Small intestine (tissue), 7 donors: ENCODE results near the gene SAE1. TPM values are rescaled to one million over a fixed set of nuclear protein-coding genes. Genes with fewer than 3 reads are reported as not detected.

Experiments
- DNase-seq, 2 donors: peaks; one replicate each; pipeline versions ENCODE4 v3.0.0 to v3.0.0-alpha.2; 2013
- FAIRE-seq: peaks from 2 replicates; lab custom pipeline; 2012; peaks lifted over from hg19 to GRCh38; lab: Jason Lieb, UNC
- H3K27ac ChIP-seq, 3 donors: one replicate each; pipeline ENCODE4 v1.5.1; 2013; ENCODE audit warnings: low read length in 2 of 3, mild to moderate bottlenecking in 2 of 3, control low read depth in 1 of 3, inconsistent platforms in 1 of 3, low read depth in 1 of 3, moderate library complexity in 1 of 3
- H3K27me3 ChIP-seq, 3 donors: one replicate each; pipeline ENCODE4 v1.6.1; 2013; ENCODE audit warnings: low read length in 3 of 3, inconsistent platforms in 1 of 3; ENCODE audit not compliant: control insufficient read depth in 3 of 3, insufficient read depth in 3 of 3
- H3K36me3 ChIP-seq, 3 donors: one replicate each; pipeline ENCODE4 v1.6.1; 2013; ENCODE audit warnings: low read length in 3 of 3, inconsistent platforms in 1 of 3, low read depth in 1 of 3, mild to moderate bottlenecking in 1 of 3, moderate library complexity in 1 of 3; ENCODE audit not compliant: control insufficient read depth in 3 of 3, insufficient read depth in 2 of 3
- H3K4me1 ChIP-seq, 3 donors: one replicate each; pipeline ENCODE4 v1.6.1; 2013; ENCODE audit warnings: low read length in 2 of 3, inconsistent platforms in 1 of 3, low read depth in 1 of 3, mild to moderate bottlenecking in 1 of 3, moderate library complexity in 1 of 3; ENCODE audit not compliant: control insufficient read depth in 3 of 3, insufficient read depth in 2 of 3
- H3K4me3 ChIP-seq, 3 donors: one replicate each; pipeline ENCODE4 v1.5.1; 2013; ENCODE audit warnings: low read length in 3 of 3, control low read depth in 1 of 3, inconsistent platforms in 1 of 3, low read depth in 1 of 3, mild to moderate bottlenecking in 1 of 3, moderate library complexity in 1 of 3
- H3K9me3 ChIP-seq, 2 donors: one replicate each; pipeline ENCODE4 v1.6.1; 2013; ENCODE audit warnings: low read depth in 1 of 2, low read length in 1 of 2; ENCODE audit not compliant: control insufficient read depth in 2 of 2, insufficient read depth in 1 of 2
- WGBS, 3 donors: extraction: QIAGEN DNeasy Blood & Tissue Kit; methylation state at CpG; one replicate each; pipeline ENCODE4 v1.1.7; 2013; 5-methylcytosine and 5-hydroxymethylcytosine counted together
- polyA plus RNA-seq, 4 donors: library from polyadenylated mRNA; stranded (reverse) in 3 of 4; unstranded in 1 of 4; fragments of 200-250 nt in 3 of 4; fragments of 120-200 nt in 1 of 4; gene quantifications; one replicate each; pipeline versions ENCODE4 v1.2.1 to v1.2.3, GENCODE V29; 2013
- donor health status: healthy with polysubstance abuse.
- donor health status: control.
- donor health status: control.
- donor health status: Bipolar disorder and iron deficiency.
- donor health status: healthy.

Gene SAE1
- polyA plus RNA-seq, 4 donors = 28.6 to 77.5 (median 45.1) TPM

- Histone ChIP-seq H3K27me3 (no peaks in the 10 kb centered on the region), H3K4me3 (peak within 1 kb of the TSS; percentile 36 to 78 (median 44)), H3K27ac (peak within 1 kb of the TSS; percentile 52 to 99 (median 90)), H3K36me3 (peaks cover 1 to 30% (median 7%) of the 10 kb centered on the region in 3 donors), H3K4me1 (peaks cover 4 to 25% (median 7%) of the 10 kb centered on the region in 3 donors), H3K9me3 (no peaks in the 10 kb centered on the region)
- peak; percentile 95 to 97 for DNase-seq
- WGBS, 3 donors = 14% methylated on average over 43 to 60 of the region's 60 CpGs
- no peak for FAIRE-seq
These were observed 125.5 kb downstream of the SAE1 start, which contains the start of gene CCDC9 for GRCh38 chr19:47255879-47256692. CCDC9 (plus strand) TSS chr19:47256525; CDS start chr19:47258401, 1,876 bp downstream.

DNA sequence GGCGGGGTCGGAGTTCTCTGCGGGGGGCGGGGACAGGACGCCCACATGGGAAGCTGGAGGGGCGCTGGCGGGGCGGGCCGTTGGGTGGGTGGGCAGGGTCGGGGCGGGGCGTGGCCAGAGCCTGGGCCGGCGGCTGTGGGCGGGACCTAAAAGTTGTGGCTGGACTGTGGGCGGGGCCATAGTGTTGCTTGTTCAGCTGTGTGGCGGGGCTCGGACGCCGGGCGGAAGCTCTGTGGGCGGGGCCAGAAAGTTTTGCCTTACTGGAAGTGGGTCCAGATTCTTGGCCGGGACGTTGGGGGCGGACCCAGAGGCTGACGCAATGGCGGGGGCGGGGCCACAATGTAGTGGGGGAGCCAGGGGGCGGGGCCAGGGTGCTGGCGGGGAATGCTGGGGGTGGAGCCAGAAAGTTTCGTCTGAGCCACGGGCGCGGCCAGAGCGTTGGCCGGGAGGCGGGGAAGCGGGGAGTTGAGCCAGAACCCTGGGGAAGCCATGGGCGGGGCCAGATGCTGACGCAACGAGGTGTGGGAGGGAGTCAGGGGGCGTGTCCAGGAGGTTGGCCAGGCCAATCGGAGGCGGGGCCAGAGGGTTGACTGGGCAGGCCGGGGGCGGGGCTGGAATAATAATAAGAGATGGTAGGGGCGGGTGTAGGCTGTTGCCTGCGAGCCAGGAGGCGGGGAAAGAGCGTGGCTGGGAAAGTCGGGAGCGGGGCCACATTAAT, 126.2 kb downstream of the SAE1 start:
- no peaks in the 10 kb centered on the region for H3K27me3 ChIP-seq
- peaks cover 2 to 35% (median 9%) of the 10 kb centered on the region in 3 donors for H3K36me3 ChIP-seq
- 0 to 1% (median 1%) methylated on average over 42 to 52 of the region's 52 CpGs for WGBS, 3 donors
- H3K4me1 ChIP-seq = peaks cover 4 to 25% (median 7%) of the 10 kb centered on the region in 3 donors
- peak overlapping the region; percentile 33 to 99 (median 90) for H3K27ac ChIP-seq
- H3K9me3 ChIP-seq = no peaks in the 10 kb centered on the region
- DNase-seq (peak; percentile 99 to 100), FAIRE-seq (no peak)
- H3K4me3 ChIP-seq = peak overlapping the region; percentile 36 to 78 (median 44)

- 5 to 7% (median 6%) methylated on average over 29 of the region's 29 CpGs for WGBS, 3 donors
- DNase-seq (no peak), FAIRE-seq (peak; percentile 87)
- H3K4me3 ChIP-seq = peak overlapping the region; percentile 9 to 45 (median 38)
- peaks cover 2 to 41% (median 9%) of the 10 kb centered on the region in 3 donors for H3K36me3 ChIP-seq
- H3K9me3 ChIP-seq = no peaks in the 10 kb centered on the region
- H3K4me1 ChIP-seq = peaks cover 4 to 25% (median 7%) of the 10 kb centered on the region in 3 donors
- H3K27ac ChIP-seq = peak overlapping the region; percentile 52 to 99 (median 90)
- no peaks in the 10 kb centered on the region for H3K27me3 ChIP-seq
These were observed 127.0 kb downstream of the SAE1 start for GRCh38 chr19:47257411-47258169.

- Histone ChIP-seq H3K9me3 (no peaks in the 10 kb centered on the region), H3K36me3 (peaks cover 2 to 49% (median 12%) of the 10 kb centered on the region in 3 donors), H3K27me3 (no peaks in the 10 kb centered on the region), H3K4me3 (no peak overlapping the region), H3K4me1 (peaks cover 4 to 25% (median 7%) of the 10 kb centered on the region in 3 donors), H3K27ac (peak overlapping the region in 1 of 3 donors; percentile 90)
- DNase-seq (no peak), FAIRE-seq (no peak)
- WGBS, 3 donors = 89 to 96% (median 90%) methylated on average over 7 to 9 of the region's 9 CpGs
These were observed 127.8 kb downstream of the SAE1 start for GRCh38 chr19:47258434-47258833.

GRCh38 chr19:47258895-47259555, 128.4 kb downstream of the SAE1 start:
- Histone ChIP-seq H3K36me3 (peaks cover 2 to 53% (median 12%) of the 10 kb centered on the region in 3 donors), H3K27ac (no peak overlapping the region), H3K4me1 (peaks cover 4 to 25% (median 7%) of the 10 kb centered on the region in 3 donors), H3K9me3 (no peaks in the 10 kb centered on the region), H3K4me3 (no peak overlapping the region), H3K27me3 (no peaks in the 10 kb centered on the region)
- no peak for FAIRE-seq
- no peak for DNase-seq
- WGBS, 3 donors = 66 to 85% (median 76%) methylated on average over 6 of the region's 6 CpGs

Other genes starting within 250 kb of the SAE1 start
- gene NPAS1, start 111.0 kb upstream of the SAE1 start, polyA plus RNA-seq = under 1 TPM in 2 of 4 donors, not detected in 2; 0.24 to 0.44 TPM
- 10 to 100 TPM in 3 of 4 donors, 1 to 10 TPM in 1; 5.1 to 70.3 (median 14.1) TPM for gene TMEM160, start 82.2 kb upstream of the SAE1 start, polyA plus RNA-seq
- 10 to 100 TPM in 3 of 4 donors, 1 to 10 TPM in 1; 7.3 to 31.6 (median 14.4) TPM for gene ZC3H4, start 17.1 kb upstream of the SAE1 start, polyA plus RNA-seq
- gene BBC3, start 100.4 kb downstream of the SAE1 start, polyA plus RNA-seq = 1 to 10 TPM; 2.9 to 9.3 (median 4.3) TPM
- gene CCDC9, start 125.7 kb downstream of the SAE1 start, polyA plus RNA-seq = 10 to 100 TPM; 12.1 to 23.0 (median 22.1) TPM
- gene INAFM1, start 144.1 kb downstream of the SAE1 start, polyA plus RNA-seq = 1 to 10 TPM; 5.8 to 7.3 (median 6.3) TPM
- 1 to 10 TPM in 3 of 4 donors, under 1 TPM in 1; 0.67 to 8.6 (median 1.6) TPM for gene C5AR1, start 179.0 kb downstream of the SAE1 start, polyA plus RNA-seq
- gene C5AR2, start 201.3 kb downstream of the SAE1 start, polyA plus RNA-seq = under 1 TPM in 2 of 4 donors, not detected in 2; 0.10 to 0.91 TPM
- gene DHX34, start 218.5 kb downstream of the SAE1 start, polyA plus RNA-seq = 10 to 100 TPM in 2 of 4 donors, 1 to 10 TPM in 2; 6.5 to 13.9 (median 9.4) TPM